ENCODE data around the gene TMA16.
A peak's percentile ranks its signal among the peaks of the same experiment; 100 is the strongest.

TMA16 gene

DNA sequence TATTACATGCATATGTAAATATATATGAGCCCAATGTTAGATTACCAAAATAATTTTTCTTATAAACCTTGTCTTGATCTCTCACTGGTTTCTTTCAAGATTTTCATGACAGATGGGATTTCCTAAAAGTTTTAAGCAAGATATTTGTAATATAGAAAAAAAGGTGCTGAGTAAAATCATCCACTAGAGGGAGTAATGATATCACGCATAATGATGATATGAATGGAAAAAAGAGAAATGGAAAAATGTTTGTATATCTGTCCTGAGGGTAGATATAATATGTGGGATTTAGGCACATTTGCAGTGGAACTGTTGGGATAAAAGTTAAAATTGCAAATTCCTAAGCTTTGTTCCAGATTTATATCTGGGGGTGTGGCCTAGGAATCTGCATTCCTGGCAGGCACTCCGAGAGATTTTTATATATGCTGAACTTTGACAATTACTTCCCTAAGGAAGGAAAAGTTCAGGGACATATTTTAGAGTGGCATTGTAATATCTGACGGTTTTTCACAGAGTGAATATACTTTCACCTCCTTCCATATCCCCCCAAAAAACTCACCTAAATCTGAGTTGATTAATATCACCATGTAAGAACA lies 60.5 kb downstream of the TMA16 start:
- TF ChIP-seq, protein P1, sequence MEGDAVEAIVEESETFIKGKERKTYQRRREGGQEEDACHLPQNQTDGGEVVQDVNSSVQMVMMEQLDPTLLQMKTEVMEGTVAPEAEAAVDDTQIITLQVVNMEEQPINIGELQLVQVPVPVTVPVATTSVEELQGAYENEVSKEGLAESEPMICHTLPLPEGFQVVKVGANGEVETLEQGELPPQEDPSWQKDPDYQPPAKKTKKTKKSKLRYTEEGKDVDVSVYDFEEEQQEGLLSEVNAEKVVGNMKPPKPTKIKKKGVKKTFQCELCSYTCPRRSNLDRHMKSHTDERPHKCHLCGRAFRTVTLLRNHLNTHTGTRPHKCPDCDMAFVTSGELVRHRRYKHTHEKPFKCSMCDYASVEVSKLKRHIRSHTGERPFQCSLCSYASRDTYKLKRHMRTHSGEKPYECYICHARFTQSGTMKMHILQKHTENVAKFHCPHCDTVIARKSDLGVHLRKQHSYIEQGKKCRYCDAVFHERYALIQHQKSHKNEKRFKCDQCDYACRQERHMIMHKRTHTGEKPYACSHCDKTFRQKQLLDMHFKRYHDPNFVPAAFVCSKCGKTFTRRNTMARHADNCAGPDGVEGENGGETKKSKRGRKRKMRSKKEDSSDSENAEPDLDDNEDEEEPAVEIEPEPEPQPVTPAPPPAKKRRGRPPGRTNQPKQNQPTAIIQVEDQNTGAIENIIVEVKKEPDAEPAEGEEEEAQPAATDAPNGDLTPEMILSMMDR (IDR thresholded peaks at IDR 0.05; ENCODE audit: control insufficient read depth, insufficient read depth, low read depth, low read length, missing control alignments), result peak; percentile 52
- DNase-seq (ENCODE audit: low read depth), result no peak
- H3K4me3 ChIP-seq (ENCODE audit: control insufficient read depth, low read depth, low read length), result no peak overlapping the region

DNA sequence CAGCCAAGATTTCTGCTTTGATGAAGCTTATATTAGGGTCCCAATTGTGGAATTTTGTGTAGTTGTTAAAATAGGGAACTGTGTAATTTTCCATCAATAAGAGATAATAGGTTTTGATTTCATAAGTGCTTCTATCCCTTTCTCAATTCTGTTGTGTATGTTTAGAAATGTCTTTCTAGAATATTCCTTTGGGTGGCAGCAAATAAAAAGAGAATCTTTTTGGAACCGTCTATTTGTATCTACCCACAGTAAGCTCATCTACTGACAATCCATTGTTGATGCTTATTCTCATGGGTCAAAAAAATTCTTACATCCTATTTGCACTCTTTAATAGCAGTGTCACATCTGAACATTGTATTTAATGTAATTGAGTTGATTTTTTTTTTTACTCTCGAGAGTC lies 61.7 kb downstream of the TMA16 start:
- H3K4me3 ChIP-seq (ENCODE audit: control insufficient read depth, low read depth, low read length), result no peak overlapping the region
- DNase-seq (ENCODE audit: low read depth), result no peak
- TF ChIP-seq, protein P1 (IDR thresholded peaks at IDR 0.05; ENCODE audit: control insufficient read depth, insufficient read depth, low read depth, low read length, missing control alignments), result peak; percentile 6

DNA sequence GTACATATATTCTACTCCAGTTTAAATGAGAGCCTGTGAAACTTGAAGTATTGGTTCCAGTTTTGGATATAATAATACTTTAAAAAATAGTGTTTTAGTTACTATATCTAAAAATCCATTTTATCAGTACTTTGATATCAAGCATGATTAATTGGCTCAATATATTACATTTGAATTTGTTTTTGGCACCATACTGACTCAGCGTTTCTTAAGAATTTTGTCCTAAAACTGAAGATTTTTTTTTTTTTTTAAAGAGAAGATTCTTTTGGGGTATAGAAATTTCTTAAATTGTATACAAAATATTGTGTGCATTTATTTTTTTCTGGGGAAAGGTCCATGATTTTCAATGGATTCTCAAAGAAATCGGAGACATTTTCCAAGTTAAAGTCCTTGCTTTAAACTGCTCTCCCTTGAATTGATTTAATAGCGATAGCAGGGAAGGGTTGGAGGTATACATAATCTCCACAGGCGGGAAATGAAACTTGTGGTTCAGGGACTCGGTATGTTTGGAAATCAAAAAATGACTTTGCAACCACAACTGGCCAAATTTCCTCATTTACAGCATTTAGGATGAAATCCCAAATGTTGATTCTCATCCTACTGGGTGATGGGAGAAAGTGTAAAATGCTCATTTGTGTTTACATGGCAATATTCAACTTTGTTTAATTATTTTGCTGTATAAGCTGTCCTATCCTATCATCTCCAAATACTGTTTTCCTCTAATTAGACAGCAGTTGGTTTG lies 62.3 kb downstream of the TMA16 start:
- no peak for DNase-seq (ENCODE audit: low read depth)
- no peak overlapping the region for H3K4me3 ChIP-seq (ENCODE audit: control insufficient read depth, low read depth, low read length)
- TF ChIP-seq, protein P1 (IDR thresholded peaks at IDR 0.05; ENCODE audit: control insufficient read depth, insufficient read depth, low read depth, low read length, missing control alignments), result no peak

DNA sequence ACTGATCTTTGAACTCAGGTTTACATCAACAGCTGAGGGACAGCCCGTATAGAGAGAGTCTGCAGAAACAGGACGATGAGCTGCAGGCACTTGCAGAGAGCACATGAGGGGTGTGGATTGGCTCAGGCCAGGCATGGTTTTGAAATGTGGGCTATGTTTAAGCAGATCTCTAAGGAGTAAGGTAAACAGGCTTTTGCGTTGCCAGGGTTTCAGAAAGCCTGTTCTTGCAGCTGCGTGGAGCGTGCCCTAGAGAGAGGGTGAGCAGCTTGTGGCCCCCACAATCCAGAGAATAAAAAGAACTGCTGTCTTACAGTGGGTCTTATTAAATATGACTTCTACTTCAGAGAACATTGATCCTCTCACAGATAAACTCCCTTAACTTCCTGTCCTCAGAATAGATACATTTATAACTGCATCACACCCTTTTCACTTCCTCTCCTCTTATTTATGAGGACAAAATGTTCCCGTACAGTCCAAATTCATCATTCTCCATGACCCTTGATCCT lies 64.1 kb downstream of the TMA16 start:
- TF ChIP-seq, protein P1 (IDR thresholded peaks at IDR 0.05; ENCODE audit: control insufficient read depth, insufficient read depth, low read depth, low read length, missing control alignments), result no peak
- H3K4me3 ChIP-seq (ENCODE audit: control insufficient read depth, low read depth, low read length), result no peak overlapping the region
- DNase-seq (ENCODE audit: low read depth), result no peak

DNA sequence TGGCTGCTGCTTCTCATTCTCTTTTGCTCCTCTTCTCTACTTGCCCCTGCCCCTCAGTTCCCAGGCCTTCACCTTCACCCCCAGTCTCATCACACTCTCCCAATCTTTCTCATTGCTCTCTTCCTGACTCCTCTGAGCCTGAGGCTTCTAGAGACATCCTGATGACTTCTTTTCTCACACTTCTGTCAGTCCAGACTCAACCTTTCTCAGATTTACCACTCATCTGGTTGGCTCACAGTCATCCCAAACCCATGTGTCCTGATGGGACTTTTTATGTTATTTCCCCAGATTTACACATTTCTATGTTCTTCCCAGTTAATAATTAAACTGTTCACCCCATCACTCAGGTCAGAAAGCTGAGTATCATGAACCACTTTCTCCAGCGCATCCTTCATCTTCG lies 68.0 kb downstream of the TMA16 start:
- no peak overlapping the region for H3K4me3 ChIP-seq (ENCODE audit: control insufficient read depth, low read depth, low read length)
- DNase-seq (ENCODE audit: low read depth), result no peak
- TF ChIP-seq, protein P1 (IDR thresholded peaks at IDR 0.05; ENCODE audit: control insufficient read depth, insufficient read depth, low read depth, low read length, missing control alignments), result no peak

DNA sequence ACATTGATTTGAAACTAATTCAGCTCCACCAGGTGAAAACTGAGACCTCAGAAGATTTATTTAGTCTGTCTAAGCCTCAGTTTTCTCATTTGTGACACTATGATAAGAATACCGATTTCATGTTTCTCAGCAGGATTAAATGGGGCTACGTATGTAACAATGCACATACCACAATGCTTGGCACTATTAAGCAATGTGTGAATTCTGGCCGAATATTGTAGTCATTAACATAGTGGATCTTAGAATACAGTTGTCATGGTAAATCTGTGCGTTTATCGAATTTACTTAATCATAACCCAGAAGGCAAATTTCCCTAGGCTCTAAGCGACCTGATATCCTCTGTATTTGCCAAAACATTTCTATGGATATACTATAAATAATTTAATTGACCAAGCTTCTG lies 69.1 kb downstream of the TMA16 start:
- TF ChIP-seq, protein P1 (IDR thresholded peaks at IDR 0.05; ENCODE audit: control insufficient read depth, insufficient read depth, low read depth, low read length, missing control alignments), result no peak
- no peak for DNase-seq (ENCODE audit: low read depth)
- no peak overlapping the region for H3K4me3 ChIP-seq (ENCODE audit: control insufficient read depth, low read depth, low read length)
